ENCODE results near the gene OSCP1.

Gene OSCP1

DNA sequence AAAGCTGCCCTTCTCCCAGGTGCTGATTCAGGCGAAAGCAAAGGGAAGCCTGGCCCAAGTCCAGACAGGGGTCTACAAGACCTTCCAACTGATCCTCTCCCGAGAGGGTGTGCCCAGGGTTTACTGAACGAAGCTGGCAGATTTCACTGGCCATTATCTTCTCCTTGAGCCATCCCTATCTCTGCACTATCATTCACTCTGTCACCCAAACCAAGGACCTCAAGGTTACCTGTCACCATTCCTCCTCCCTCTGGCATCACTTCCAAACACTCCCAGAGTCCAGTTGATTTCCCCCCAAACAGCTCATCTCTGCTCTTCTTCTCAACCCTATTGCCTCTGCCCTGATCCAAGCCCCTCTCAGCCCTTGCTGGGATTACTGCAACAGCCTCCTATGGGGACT, 69.5 kb downstream of the OSCP1 start:
- DNase-seq: no peak

DNA sequence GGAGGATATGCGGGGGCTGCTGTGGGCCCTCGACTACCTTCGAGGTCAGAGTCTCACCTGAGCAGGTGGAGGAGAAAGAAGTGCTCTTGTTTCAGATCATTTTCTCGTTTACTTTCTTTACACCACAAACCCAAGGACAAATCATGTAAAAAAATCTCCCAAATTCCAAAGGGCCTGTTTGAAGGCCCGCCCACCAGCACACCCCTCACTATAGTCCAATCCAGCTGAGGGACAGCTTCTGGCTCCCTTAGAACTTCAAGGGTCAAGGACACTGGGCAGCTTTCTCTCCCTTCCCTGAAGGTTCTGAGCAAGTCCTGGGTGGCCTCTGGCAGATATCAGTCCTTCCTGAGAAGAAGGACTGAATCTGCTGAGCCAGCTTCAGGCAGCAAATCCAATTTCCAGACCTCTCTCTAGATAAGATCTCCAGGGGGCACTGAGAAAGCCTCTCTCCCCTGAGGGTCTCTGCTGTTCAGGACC, 70.1 kb downstream of the OSCP1 start:
- no peak for DNase-seq

DNA sequence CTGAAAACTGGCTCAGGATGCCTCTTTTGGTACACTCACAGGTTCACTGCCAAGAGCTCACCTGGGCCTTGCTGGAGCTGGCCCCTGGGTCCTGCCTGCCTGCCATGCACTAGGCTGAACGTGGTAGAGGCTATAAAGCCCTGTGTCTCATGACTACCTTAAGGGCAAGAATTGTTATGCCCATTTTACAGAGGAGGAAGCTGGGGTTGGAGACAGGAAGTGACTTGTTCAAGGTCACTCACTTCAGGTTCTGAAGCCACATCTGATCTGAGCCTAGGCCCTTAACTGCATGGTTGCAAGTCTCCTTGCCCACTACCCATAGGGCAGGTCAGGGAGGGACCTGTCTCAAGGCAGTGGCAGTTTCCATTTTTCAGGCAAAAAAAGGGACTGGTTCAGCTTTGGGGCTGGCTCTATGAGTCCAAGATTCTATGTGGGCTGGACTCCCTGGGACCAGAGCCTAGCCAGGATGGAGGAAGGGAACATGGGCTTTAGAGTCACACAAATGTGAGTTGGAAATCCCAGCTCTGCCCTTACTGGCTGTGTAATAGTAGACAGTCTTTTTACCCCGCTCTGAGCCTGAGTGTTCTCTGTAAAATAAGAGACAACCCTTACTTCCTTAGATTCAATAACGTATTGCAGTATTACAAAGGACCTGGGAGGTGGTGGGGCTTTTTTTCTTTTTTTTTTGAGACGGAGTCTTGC, 72.3 kb downstream of the OSCP1 start:
- DNase-seq: no peak

DNA sequence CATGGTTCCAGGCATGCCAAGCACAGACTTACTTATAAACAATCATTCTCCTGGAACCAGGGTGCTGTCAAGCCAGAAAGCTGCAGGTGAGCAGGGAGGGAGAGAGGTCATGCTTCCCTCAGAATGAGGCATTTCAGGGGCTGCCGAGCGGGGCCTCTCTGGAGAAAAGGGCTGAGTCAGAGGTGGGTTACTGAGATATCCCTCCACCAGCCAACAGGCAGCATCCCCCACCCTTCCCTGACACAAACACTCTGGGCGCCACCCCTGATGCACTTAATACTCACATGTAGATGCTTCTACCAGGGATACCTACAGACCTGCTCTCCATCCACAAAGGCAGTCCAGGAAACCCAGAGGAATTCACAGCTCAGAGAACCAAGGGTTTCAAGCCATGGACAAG, 77.6 kb downstream of the OSCP1 start:
- no peak for DNase-seq

DNA sequence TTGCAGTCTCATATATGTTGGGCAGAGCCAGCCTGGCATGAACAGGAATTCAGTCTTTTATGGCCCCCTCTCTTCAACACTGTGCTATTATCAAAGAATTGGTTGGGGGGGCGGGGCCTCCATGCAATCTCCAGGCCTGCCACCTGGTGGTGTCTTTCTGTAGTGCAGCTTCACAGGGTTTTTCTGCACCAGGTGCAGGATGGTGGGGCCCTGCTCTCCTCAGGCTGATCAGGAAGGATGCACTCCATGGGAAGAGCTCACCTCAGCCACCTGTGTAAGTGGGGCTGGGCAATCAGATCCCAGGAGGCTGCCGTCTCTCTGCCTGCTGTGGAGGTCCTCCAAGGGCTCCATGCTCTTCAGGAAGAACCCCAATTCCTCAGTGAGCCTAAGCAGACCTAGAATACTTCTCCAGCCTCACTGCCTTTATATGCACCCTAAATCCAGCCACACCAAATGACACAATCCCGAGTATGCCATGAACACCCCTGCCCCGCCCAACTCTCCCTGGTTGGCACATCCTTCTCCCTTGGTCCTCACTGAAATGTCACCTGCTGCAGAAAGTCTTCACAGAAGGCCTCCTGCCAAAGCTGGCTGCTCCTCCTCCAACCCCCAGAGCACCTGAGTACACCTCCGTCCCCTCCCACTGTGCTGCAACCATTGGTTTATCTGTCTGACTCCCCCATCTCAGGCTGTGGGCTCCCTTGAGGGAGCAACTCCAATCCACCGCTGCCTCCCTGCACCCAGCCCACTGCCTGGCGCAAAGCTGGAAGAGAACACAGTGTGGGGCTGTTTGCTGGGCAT, 81.0 kb downstream of the OSCP1 start:
- DNase-seq: peak; percentile 78
